Measurements from ENCODE around the gene GRAMD1B.

The GRAMD1B gene

DNA sequence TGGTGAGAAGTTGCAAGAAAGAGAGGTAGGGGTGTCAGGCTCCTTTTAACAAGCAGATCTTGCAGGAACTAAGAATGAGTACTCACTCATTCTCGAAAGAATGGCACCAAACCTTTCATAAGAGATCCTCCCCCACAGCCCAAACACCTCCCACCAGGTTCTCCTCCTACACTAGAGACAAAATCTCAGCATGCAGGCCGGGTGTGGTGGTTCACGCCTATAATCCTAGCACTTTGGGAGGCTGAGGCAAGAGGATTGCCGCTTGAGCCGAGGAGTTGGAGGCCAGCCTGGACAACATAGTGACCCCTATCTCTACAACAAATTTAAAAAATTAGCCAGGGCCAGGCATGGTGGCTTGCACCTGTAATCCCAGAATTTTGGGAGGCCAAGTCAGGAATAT, 11.1 kb downstream of the GRAMD1B start:
- no peak for TF ChIP-seq CTCF (IDR thresholded peaks at IDR 0.05)
- Mint-ChIP-seq H3K27me3 (ENCODE audit: low read depth, poor library complexity) (peaks cover 7% of the 10 kb centered on the region), H3K27ac (no peak overlapping the region), H3K4me1 (peaks cover 24% of the 10 kb centered on the region), H3K9me3 (peaks cover 20% of the 10 kb centered on the region), H3K4me3 (no peak overlapping the region), H3K36me3 (ENCODE audit: low read depth) (peaks cover 55% of the 10 kb centered on the region)
- no peak for DNase-seq

- H3K4me3 Mint-ChIP-seq: no peak overlapping the region
- peaks cover 20% of the 10 kb centered on the region for H3K9me3 Mint-ChIP-seq
- peaks cover 14% of the 10 kb centered on the region for H3K27me3 Mint-ChIP-seq (ENCODE audit: low read depth, poor library complexity)
- no peak overlapping the region for H3K27ac Mint-ChIP-seq
- no peak for DNase-seq
- H3K36me3 Mint-ChIP-seq (ENCODE audit: low read depth): peaks cover 39% of the 10 kb centered on the region
- no peak for TF ChIP-seq CTCF (IDR thresholded peaks at IDR 0.05)
- peaks cover 34% of the 10 kb centered on the region for H3K4me1 Mint-ChIP-seq
Observed at GRCh38 chr11:123443851-123444623, 14.0 kb downstream of the GRAMD1B start.

DNA sequence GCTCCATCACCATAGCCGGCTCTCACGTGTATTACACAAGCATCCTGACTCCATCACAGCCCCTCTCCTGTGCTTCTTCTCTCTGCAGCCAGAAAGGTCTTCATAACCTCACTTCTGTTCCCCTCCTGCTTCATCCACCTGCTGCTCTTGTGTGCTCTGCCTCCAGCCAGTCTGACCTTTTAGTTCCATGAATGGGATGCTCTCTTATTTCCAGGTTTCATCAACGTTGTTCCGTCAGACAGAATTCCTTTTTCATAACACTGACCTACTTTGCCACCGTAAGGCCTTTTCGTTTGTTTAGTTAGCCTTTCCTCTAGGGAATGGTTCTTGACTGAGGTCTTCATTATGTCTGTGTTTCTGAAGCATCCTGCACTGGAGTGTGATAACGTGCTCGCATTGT, 18.8 kb downstream of the GRAMD1B start:
- no peak for DNase-seq
- H3K4me1 Mint-ChIP-seq: peaks cover 35% of the 10 kb centered on the region

GRCh38 chr11:123449436-123449835, 19.4 kb downstream of the GRAMD1B start:
- Mint-ChIP-seq H3K27me3 (ENCODE audit: low read depth, poor library complexity) (peaks cover 14% of the 10 kb centered on the region), H3K4me1 (peaks cover 38% of the 10 kb centered on the region), H3K27ac (no peak overlapping the region), H3K4me3 (no peak overlapping the region), H3K9me3 (no peaks in the 10 kb centered on the region), H3K36me3 (ENCODE audit: low read depth) (peaks cover 9% of the 10 kb centered on the region)
- DNase-seq: no peak
- TF ChIP-seq CTCF (IDR thresholded peaks at IDR 0.05): no peak

More for the DNA sequence above, 18.8 kb downstream of the GRAMD1B start:
- Mint-ChIP-seq H3K9me3 (no peaks in the 10 kb centered on the region), H3K36me3 (ENCODE audit: low read depth) (peaks cover 10% of the 10 kb centered on the region), H3K4me3 (no peak overlapping the region), H3K27me3 (ENCODE audit: low read depth, poor library complexity) (peaks cover 14% of the 10 kb centered on the region), H3K27ac (no peak overlapping the region)
- no peak for TF ChIP-seq CTCF (IDR thresholded peaks at IDR 0.05)

- H3K4me1 Mint-ChIP-seq: peaks cover 31% of the 10 kb centered on the region
- TF ChIP-seq CTCF (IDR thresholded peaks at IDR 0.05): no peak
- H3K36me3 Mint-ChIP-seq (ENCODE audit: low read depth): no peaks in the 10 kb centered on the region
- no peak overlapping the region for H3K27ac Mint-ChIP-seq
- H3K9me3 Mint-ChIP-seq: no peaks in the 10 kb centered on the region
- peaks cover 14% of the 10 kb centered on the region for H3K27me3 Mint-ChIP-seq (ENCODE audit: low read depth, poor library complexity)
- no peak overlapping the region for H3K4me3 Mint-ChIP-seq
- no peak for DNase-seq
Observed at GRCh38 chr11:123450623-123451022, 20.6 kb downstream of the GRAMD1B start.
